Skeletal muscle satellite cell (primary cell): Measurements from ENCODE around the gene GNAI3.
A peak's percentile ranks its signal among the peaks of the same experiment; 100 is the strongest.

Source experiments
- H3K27me3 ChIP-seq: 2 replicates; pipeline ENCODE4 v1.7.0; 2013; ENCODE audit warnings: low read length; ENCODE audit not compliant: control insufficient read depth, insufficient read depth
- H3K36me3 ChIP-seq: 2 replicates; pipeline ENCODE4 v1.7.0; 2013; ENCODE audit warnings: mild to moderate bottlenecking, control low read depth, low read length; ENCODE audit not compliant: insufficient read depth
- H3K4me1 ChIP-seq: 2 replicates; pipeline ENCODE4 v1.7.0; 2013; ENCODE audit warnings: low read length; ENCODE audit not compliant: control insufficient read depth, insufficient read depth
- H3K4me2 ChIP-seq: 2 replicates; pipeline ENCODE4 v1.7.0; 2013; ENCODE audit warnings: mild to moderate bottlenecking, low read length
- H3K4me3 ChIP-seq: 2 replicates; pipeline ENCODE4 v1.7.0; 2013; ENCODE audit warnings: low read length
- H3K9ac ChIP-seq: 2 replicates; pipeline ENCODE4 v1.7.0; 2013; ENCODE audit warnings: mild to moderate bottlenecking, low read depth, low read length, moderate library complexity
- H3K9me3 ChIP-seq: replicated peaks from 2 replicates; pipeline ENCODE4 v1.7.0; 2013; ENCODE audit warnings: mild to moderate bottlenecking, control low read depth, low read length

Gene GNAI3

GRCh38 chr1:109639063-109639840, 90.8 kb downstream of the GNAI3 start:
- H3K9ac ChIP-seq = no peak overlapping the region
- H3K4me3 ChIP-seq = no peak overlapping the region
- H3K4me2 ChIP-seq = no peak overlapping the region
- no peaks in the 10 kb centered on the region for H3K36me3 ChIP-seq
- no peaks in the 10 kb centered on the region for H3K9me3 ChIP-seq
- peaks cover 13% of the 10 kb centered on the region for H3K4me1 ChIP-seq
- no peaks in the 10 kb centered on the region for H3K27me3 ChIP-seq

GRCh38 chr1:109639841-109640184, 91.4 kb downstream of the GNAI3 start:
- H3K27me3 ChIP-seq = no peaks in the 10 kb centered on the region
- no peaks in the 10 kb centered on the region for H3K9me3 ChIP-seq
- peaks cover 13% of the 10 kb centered on the region for H3K4me1 ChIP-seq
- H3K9ac ChIP-seq = no peak overlapping the region
- H3K36me3 ChIP-seq = no peaks in the 10 kb centered on the region
- H3K4me2 ChIP-seq = no peak overlapping the region
- no peak overlapping the region for H3K4me3 ChIP-seq

- H3K36me3 ChIP-seq = no peaks in the 10 kb centered on the region
- H3K4me3 ChIP-seq = no peak overlapping the region
- no peak overlapping the region for H3K9ac ChIP-seq
- H3K9me3 ChIP-seq = no peaks in the 10 kb centered on the region
- peaks cover 13% of the 10 kb centered on the region for H3K4me1 ChIP-seq
- H3K4me2 ChIP-seq = no peak overlapping the region
- H3K27me3 ChIP-seq = no peaks in the 10 kb centered on the region
Measured at GRCh38 chr1:109640285-109640865, 92.0 kb downstream of the GNAI3 start.

GRCh38 chr1:109641078-109641740, 92.8 kb downstream of the GNAI3 start:
- Histone ChIP-seq H3K9ac (no peak overlapping the region), H3K4me1 (peaks cover 9% of the 10 kb centered on the region), H3K9me3 (no peaks in the 10 kb centered on the region), H3K27me3 (no peaks in the 10 kb centered on the region), H3K36me3 (no peaks in the 10 kb centered on the region), H3K4me2 (no peak overlapping the region), H3K4me3 (no peak overlapping the region)

GRCh38 chr1:109641861-109642260, 93.4 kb downstream of the GNAI3 start:
- Histone ChIP-seq H3K4me1 (peaks cover 2% of the 10 kb centered on the region), H3K4me2 (no peak overlapping the region), H3K27me3 (no peaks in the 10 kb centered on the region), H3K9ac (no peak overlapping the region), H3K4me3 (no peak overlapping the region), H3K9me3 (no peaks in the 10 kb centered on the region), H3K36me3 (no peaks in the 10 kb centered on the region)

GRCh38 chr1:109642626-109643025, 94.2 kb downstream of the GNAI3 start:
- Histone ChIP-seq H3K27me3 (no peaks in the 10 kb centered on the region), H3K4me3 (no peak overlapping the region), H3K9me3 (no peaks in the 10 kb centered on the region), H3K4me1 (peaks cover 2% of the 10 kb centered on the region), H3K36me3 (no peaks in the 10 kb centered on the region), H3K9ac (no peak overlapping the region), H3K4me2 (no peak overlapping the region)

GRCh38 chr1:109643385-109644230, 95.2 kb downstream of the GNAI3 start:
- H3K9me3 ChIP-seq = no peaks in the 10 kb centered on the region
- no peaks in the 10 kb centered on the region for H3K36me3 ChIP-seq
- no peak overlapping the region for H3K4me3 ChIP-seq
- H3K27me3 ChIP-seq = no peaks in the 10 kb centered on the region
- peak overlapping the region; percentile 12 for H3K4me2 ChIP-seq
- peaks cover 2% of the 10 kb centered on the region for H3K4me1 ChIP-seq
- no peak overlapping the region for H3K9ac ChIP-seq

GRCh38 chr1:109644670-109645069, 96.3 kb downstream of the GNAI3 start:
- Histone ChIP-seq H3K4me1 (peaks cover 7% of the 10 kb centered on the region), H3K4me3 (no peak overlapping the region), H3K36me3 (no peaks in the 10 kb centered on the region), H3K9me3 (no peaks in the 10 kb centered on the region), H3K27me3 (no peaks in the 10 kb centered on the region), H3K9ac (no peak overlapping the region), H3K4me2 (no peak overlapping the region)

- Histone ChIP-seq H3K9me3 (no peaks in the 10 kb centered on the region), H3K4me2 (peak overlapping the region; percentile 86), H3K4me1 (peaks cover 15% of the 10 kb centered on the region), H3K27me3 (peaks cover 23% of the 10 kb centered on the region), H3K36me3 (no peaks in the 10 kb centered on the region), H3K9ac (peak overlapping the region; percentile 30), H3K4me3 (peak overlapping the region; percentile 62)
Measured at GRCh38 chr1:109649491-109649914, 101.1 kb downstream of the GNAI3 start.

- Histone ChIP-seq H3K9ac (no peak overlapping the region), H3K4me2 (no peak overlapping the region), H3K9me3 (no peaks in the 10 kb centered on the region), H3K4me1 (peaks cover 22% of the 10 kb centered on the region), H3K4me3 (no peak overlapping the region), H3K27me3 (peaks cover 23% of the 10 kb centered on the region), H3K36me3 (no peaks in the 10 kb centered on the region)
Measured at GRCh38 chr1:109650609-109651008, 102.2 kb downstream of the GNAI3 start.

GRCh38 chr1:109652402-109652801, 104.0 kb downstream of the GNAI3 start:
- Histone ChIP-seq H3K4me1 (peaks cover 24% of the 10 kb centered on the region), H3K27me3 (peaks cover 23% of the 10 kb centered on the region), H3K4me2 (no peak overlapping the region), H3K9me3 (no peaks in the 10 kb centered on the region), H3K9ac (no peak overlapping the region), H3K4me3 (no peak overlapping the region), H3K36me3 (no peaks in the 10 kb centered on the region)
